ENCODE results near the gene NDUFS8.

NDUFS8 gene

GRCh38 chr11:68076371-68077042 is 46.0 kb downstream of the NDUFS8 start:
- DNase-seq (ENCODE audit: low read depth), result no peak
- no peak overlapping the region for H3K4me3 ChIP-seq (ENCODE audit: low read length)
- TF ChIP-seq CTCF (conservative IDR thresholded peaks at IDR 0.05; ENCODE audit: low read depth, low read length), result peak; percentile 52

- H3K4me3 ChIP-seq (ENCODE audit: low read length), result no peak overlapping the region
- DNase-seq (ENCODE audit: low read depth), result no peak
- TF ChIP-seq CTCF (conservative IDR thresholded peaks at IDR 0.05; ENCODE audit: low read depth, low read length), result no peak
These were observed 47.4 kb downstream of the NDUFS8 start for GRCh38 chr11:68077617-68078582.

- no peak for DNase-seq (ENCODE audit: low read depth)
- no peak for TF ChIP-seq CTCF (conservative IDR thresholded peaks at IDR 0.05; ENCODE audit: low read depth, low read length)
- H3K4me3 ChIP-seq (ENCODE audit: low read length), result no peak overlapping the region
These were observed 50.4 kb downstream of the NDUFS8 start for GRCh38 chr11:68080860-68081259.

GRCh38 chr11:68081691-68082090 is 51.2 kb downstream of the NDUFS8 start:
- DNase-seq (ENCODE audit: low read depth), result no peak
- TF ChIP-seq CTCF (conservative IDR thresholded peaks at IDR 0.05; ENCODE audit: low read depth, low read length), result no peak
- no peak overlapping the region for H3K4me3 ChIP-seq (ENCODE audit: low read length)

- no peak overlapping the region for H3K4me3 ChIP-seq (ENCODE audit: low read length)
- DNase-seq (ENCODE audit: low read depth), result no peak
- TF ChIP-seq CTCF (conservative IDR thresholded peaks at IDR 0.05; ENCODE audit: low read depth, low read length), result no peak
These were observed 52.0 kb downstream of the NDUFS8 start for GRCh38 chr11:68082481-68082880.

GRCh38 chr11:68083517-68083916 is 53.0 kb downstream of the NDUFS8 start:
- no peak overlapping the region for H3K4me3 ChIP-seq (ENCODE audit: low read length)
- DNase-seq (ENCODE audit: low read depth), result no peak
- TF ChIP-seq CTCF (conservative IDR thresholded peaks at IDR 0.05; ENCODE audit: low read depth, low read length), result no peak

Measured in retinal pigment epithelial cell (primary cell).